Nephron (organoid): ENCODE results near the gene ALKBH2.

Experiments
- H3K27ac Mint-ChIP-seq, 3 experiments: 2 replicates each; pipeline ENCODE4 v1.8.0; 2020; ENCODE audit warnings: mixed read lengths in 3 of 3, mild to moderate bottlenecking in 2 of 3, moderate library complexity in 1 of 3
- H3K27me3 Mint-ChIP-seq: 2 replicates; pipeline ENCODE4 v1.8.0; 2021; ENCODE audit warnings: low read depth, mild to moderate bottlenecking, moderate library complexity, mixed read lengths
- H3K36me3 Mint-ChIP-seq: 2 replicates; pipeline ENCODE4 v1.8.0; 2020; ENCODE audit warnings: low read depth, mixed read lengths
- H3K4me1 Mint-ChIP-seq: 2 replicates; pipeline ENCODE4 v1.8.0; 2020; ENCODE audit warnings: mixed read lengths
- H3K4me3 Mint-ChIP-seq, 3 experiments: 2 replicates each; pipeline ENCODE4 v1.8.0; 2020; ENCODE audit warnings: mild to moderate bottlenecking in 3 of 3, mixed read lengths in 3 of 3, moderate library complexity in 2 of 3
- H3K9me3 Mint-ChIP-seq: 2 replicates; pipeline ENCODE4 v1.8.0; 2020; ENCODE audit warnings: mixed read lengths
- CTCF ChIP-seq, 3 experiments: fragments of 200-600 bp; sonication (generic); IDR thresholded peaks; one replicate each; pipeline ENCODE4 v1.5.0; 2021; ENCODE audit warnings: antibody characterized with exemption in 3 of 3; ENCODE audit not compliant: unreplicated experiment in 3 of 3

Gene ALKBH2

DNA sequence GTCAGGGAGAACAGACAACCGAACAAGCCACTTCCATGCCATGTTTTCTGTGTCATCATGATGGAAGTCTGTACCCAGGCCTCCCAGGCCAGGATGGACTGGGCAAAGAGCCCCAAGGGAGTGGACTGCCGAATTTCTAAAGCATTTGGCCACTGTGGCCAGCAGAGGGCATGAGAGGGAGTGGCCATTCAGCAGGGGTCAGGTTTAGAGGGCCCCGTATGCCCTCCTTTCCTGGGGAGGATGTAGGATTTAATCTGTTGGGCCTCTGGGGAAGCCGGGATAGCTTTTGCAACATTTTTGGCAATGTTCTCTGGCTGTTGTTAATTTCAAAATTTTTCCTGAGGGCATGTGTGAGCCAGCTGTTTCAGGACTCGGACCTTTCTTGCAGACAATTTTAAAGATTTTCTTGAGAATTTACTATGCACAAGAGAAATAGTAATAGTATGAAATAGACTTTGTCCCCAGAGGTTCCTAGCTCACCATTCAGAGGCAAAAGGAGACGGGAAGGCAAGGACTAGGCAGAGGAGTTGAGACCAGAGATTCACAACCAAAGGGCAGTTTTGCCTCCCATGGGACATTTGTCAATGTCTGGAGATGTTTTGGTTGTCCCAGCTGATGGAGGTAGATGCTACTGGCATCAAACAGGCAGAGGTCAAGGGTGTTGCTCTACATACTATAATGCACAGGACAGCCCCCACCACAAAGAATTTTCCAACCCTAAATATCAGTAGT, 41.1 kb upstream of the ALKBH2 start:
- peak in 1 of 3 experiments; percentile 29 for TF ChIP-seq CTCF (IDR thresholded peaks at IDR 0.05; ENCODE audit: unreplicated experiment in 3 of 3)
- peaks cover 29% of the 10 kb centered on the region for H3K4me1 Mint-ChIP-seq
- H3K27ac Mint-ChIP-seq = no peak overlapping the region
- peaks cover 7% of the 10 kb centered on the region for H3K36me3 Mint-ChIP-seq
- H3K9me3 Mint-ChIP-seq = peaks cover 15% of the 10 kb centered on the region
- H3K27me3 Mint-ChIP-seq = peaks cover 12% of the 10 kb centered on the region
- no peak overlapping the region for H3K4me3 Mint-ChIP-seq

- Mint-ChIP-seq H3K27me3 (peaks cover 6% of the 10 kb centered on the region), H3K4me3 (peak overlapping the region in 2 of 3 experiments; percentile 5 to 54), H3K9me3 (peaks cover 10% of the 10 kb centered on the region), H3K27ac (peak overlapping the region; percentile 14 to 44 (median 37)), H3K4me1 (peaks cover 30% of the 10 kb centered on the region), H3K36me3 (no peaks in the 10 kb centered on the region)
- TF ChIP-seq CTCF (IDR thresholded peaks at IDR 0.05; ENCODE audit: unreplicated experiment in 3 of 3) = no peak
These were observed 38.1 kb upstream of the ALKBH2 start for GRCh38 chr12:109131154-109132050.

DNA sequence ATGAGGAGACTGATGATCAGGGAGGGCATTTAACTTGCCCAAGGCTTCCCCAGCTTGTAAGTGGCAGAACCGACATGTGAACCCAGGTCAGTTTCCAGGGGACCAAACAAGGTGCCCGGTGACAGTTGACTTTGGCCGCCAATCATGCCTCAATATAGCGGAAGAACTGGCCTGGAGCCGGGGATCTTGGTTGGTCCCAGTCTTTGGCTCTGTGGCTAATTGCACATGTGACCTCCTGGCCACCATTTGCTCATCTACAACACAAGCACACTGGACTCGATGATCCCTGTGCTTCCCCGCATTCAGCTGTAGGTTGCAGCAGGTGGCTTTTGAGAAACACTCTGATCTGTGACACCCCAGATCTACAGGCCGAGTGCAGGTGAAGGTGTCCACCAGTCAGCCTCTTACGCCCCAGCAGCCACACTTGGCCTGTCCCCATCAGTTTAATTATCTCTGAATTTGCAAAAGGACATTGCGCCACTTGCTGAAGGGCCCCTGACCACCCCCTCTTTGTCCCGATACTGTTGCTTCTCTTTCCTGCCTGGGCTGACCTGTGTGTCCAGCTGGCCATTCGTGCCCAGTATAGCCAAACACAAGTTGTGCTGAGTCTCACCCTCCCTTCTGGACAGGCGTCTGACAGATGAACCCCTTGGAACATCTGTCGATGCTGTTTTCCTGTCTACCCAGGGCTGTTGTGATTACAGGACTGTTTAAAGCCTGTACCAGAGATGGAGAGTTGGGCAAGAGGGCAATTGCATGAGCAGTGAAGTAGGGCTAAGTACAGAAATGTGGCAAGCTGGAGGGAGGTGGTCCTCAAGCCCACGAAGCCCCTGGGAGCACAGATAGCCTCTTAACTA, 37.3 kb upstream of the ALKBH2 start:
- Mint-ChIP-seq H3K4me1 (peaks cover 30% of the 10 kb centered on the region), H3K27me3 (peaks cover 9% of the 10 kb centered on the region), H3K36me3 (no peaks in the 10 kb centered on the region), H3K27ac (peak overlapping the region; percentile 0 to 44 (median 14)), H3K4me3 (peak overlapping the region in 1 of 3 experiments; percentile 13), H3K9me3 (peaks cover 9% of the 10 kb centered on the region)
- TF ChIP-seq CTCF (IDR thresholded peaks at IDR 0.05; ENCODE audit: unreplicated experiment in 3 of 3) = no peak

DNA sequence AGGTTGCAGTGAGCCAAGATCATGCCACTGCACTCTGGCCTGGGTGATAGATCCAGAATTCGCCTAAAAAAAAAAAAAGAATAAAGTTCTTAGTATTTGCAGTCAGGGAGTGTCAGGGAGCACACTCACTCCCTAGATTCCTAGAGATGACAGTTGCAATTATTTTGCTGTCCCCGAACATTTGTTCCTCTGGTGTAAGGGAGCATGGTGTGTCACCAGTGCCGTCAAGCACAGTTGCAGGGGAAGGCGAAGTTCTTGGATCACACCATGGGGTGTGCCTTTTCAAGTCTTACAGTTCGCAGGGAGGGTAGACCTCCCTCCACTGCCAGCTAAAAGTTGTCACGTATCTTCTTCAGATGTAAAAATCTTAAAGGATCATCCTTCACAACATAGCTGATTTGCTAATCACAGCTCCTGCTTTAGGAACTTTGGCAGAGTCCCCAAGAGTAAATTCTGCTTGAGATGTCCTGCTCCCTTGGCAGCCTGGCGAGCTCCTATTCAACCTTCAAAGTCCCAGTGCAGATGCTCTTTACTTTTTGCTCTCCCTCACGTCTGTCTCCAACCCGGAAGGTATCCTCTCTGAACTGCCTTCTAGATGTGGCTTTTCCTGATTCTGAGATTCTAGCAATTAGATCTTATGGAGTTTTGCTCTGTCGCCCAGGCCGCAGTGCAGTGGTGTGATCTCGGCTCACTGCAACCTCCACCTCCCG, 34.4 kb upstream of the ALKBH2 start:
- peaks cover 9% of the 10 kb centered on the region for H3K27me3 Mint-ChIP-seq
- no peak overlapping the region for H3K27ac Mint-ChIP-seq
- no peaks in the 10 kb centered on the region for H3K9me3 Mint-ChIP-seq
- H3K36me3 Mint-ChIP-seq = no peaks in the 10 kb centered on the region
- peaks cover 26% of the 10 kb centered on the region for H3K4me1 Mint-ChIP-seq
- TF ChIP-seq CTCF (IDR thresholded peaks at IDR 0.05; ENCODE audit: unreplicated experiment in 3 of 3) = no peak
- no peak overlapping the region for H3K4me3 Mint-ChIP-seq

DNA sequence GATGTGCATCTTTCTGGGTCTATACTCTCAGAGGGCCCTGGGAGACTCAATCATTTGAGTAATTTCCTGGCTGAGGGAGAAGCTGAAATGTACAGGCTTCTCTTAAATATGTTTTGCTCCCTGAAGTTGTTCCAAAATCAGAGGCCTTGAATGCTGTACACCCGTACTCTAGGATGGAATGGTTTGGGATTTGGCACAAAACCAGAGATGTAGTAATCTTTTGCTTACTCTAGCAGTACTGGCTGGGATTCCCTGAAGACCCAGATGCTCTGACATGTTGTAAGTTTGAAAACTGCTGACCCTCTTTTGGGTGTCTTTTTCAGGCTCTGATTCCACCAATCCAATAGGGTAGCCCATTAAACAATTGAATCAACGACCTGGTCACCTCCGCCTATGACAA, 33.5 kb upstream of the ALKBH2 start:
- Mint-ChIP-seq H3K27ac (no peak overlapping the region), H3K36me3 (no peaks in the 10 kb centered on the region), H3K4me1 (peaks cover 22% of the 10 kb centered on the region), H3K9me3 (no peaks in the 10 kb centered on the region), H3K27me3 (peaks cover 9% of the 10 kb centered on the region), H3K4me3 (no peak overlapping the region)
- no peak for TF ChIP-seq CTCF (IDR thresholded peaks at IDR 0.05; ENCODE audit: unreplicated experiment in 3 of 3)
